Left colon (tissue), 2 donors: ENCODE data around the gene IRF2BPL. TPM values are rescaled to one million over a fixed set of nuclear protein-coding genes. Genes with fewer than 3 reads are reported as not detected.
"Not testable (repeated sequence)": the region's sequence is repeated elsewhere in the genome, so short reads cannot be mapped to it uniquely, and the experiment has no call there.

ENCODE experiments used
- ATAC-seq: fragments of 200-7000 bp; cut with Tn5 transposase; one replicate; pipeline ENCODE4 v1.9.1; 2020; ENCODE audit warnings: mild to moderate bottlenecking, moderate library complexity
- DNase-seq, 2 donors: peaks; one replicate each; pipeline ENCODE4 v3.0.0-alpha.2; 2020
- intact Hi-C, 2 donors: fragments of 100-400 bp; cut with DNase I in 1 of 2; cut with micrococcal nuclease in 1 of 2; formaldehyde crosslinking; loops; one replicate each; pipeline versions ENCODE4 v1.11.2 to v1.14.0; 2022; cut with DNase I, micrococcal nuclease
- total RNA-seq, 2 donors: library from RNA; stranded (reverse); fragmentation: NEBNext Ultra II Directional; extraction: Animal tissue kit (Norgen Biotek cat#: 25700); gene quantifications; one replicate each; pipeline ENCODE4 v1.2.1, GENCODE V29; 2021
- donor health status: DM: no; HTN: no; CAD: no.
- donor health status: DM: yes; HTN: yes; CAD: no.

Gene IRF2BPL
- total RNA-seq, 2 donors from 2014 or later, result 15.5 to 25.5 TPM

DNA sequence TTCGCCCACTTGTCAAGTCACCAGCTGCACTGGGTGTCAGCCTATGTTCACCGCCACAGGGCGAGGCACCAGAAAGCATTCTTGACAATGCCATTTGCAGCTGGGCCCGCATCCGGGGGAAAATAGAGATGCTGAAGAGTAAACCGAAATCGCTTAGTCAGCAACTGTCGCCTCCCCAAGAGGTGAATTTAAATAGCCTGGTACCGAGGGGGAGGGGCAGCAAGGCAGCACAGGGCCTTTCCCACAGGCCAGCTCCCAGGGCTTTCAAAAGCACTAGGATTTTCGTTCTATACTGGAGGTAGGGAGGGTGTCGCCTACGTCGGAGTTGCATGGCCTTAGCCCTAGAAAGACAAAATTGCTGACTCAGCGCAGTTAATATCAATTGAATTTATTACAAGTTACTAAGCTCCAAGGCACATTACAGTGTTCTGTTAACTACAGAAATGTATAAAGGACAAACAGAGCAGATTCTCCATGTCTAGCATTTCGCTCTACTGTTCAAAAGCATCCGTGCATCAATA, 4.3 kb downstream of the IRF2BPL start:
- no peak for ATAC-seq
- intact Hi-C loops, result loop anchor here in 1 of 2 donors (5.0 kb wide), 1 partner anchor 67 kb away; no protein-coding TSS in a partner anchor
- DNase-seq, result peak; percentile 71 to 75

DNA sequence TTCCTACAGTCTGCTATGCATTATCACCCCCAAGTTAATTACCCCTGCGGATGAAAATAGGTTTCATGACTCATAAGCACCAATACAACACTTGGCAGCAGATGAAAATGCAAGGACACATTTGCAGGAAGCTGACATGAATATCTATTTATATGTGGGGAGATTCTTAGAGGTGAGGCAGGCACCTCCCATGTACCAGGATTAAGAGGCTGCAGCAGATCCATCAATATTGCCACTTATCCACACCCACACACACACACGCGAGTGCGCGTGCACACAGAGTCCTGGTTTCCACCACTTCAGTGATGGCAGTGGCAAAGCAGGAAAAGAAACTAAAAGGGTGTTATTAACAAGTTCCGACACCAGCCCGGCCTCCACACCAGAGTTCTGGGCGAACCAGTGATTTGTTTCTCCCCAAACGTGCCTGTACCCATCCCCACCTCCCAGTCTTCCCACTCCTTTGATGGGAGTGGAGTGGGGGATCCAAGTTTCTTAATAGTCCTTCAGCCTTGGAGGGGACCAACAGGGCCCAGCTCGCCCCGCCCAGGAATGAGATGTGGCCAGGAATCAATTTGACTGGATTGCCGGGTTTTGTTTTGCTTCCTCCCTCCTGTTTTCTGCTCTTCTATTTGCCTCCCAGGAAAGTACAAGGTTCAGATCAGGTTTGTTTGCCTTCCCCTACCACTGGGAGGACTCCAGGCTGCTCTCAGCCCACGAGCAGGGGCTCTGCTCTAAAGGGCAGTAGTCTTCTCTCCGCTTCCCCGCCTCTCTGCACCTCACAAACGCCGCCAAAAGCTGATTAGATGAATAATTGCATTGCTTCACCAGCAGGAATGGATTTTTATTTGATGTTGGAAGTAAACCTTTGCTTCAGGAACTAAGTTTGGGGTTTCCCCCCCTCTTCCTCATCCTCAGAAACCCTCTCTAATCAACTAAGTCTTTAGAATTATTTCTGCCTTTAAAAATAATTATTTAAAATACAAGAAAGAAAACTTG, 5.2 kb downstream of the IRF2BPL start:
- ATAC-seq (peak; percentile 71), DNase-seq (peak; percentile 70 to 77)
- intact Hi-C loops, result loop anchor here in 1 of 2 donors (5.0 kb wide), 1 partner anchor 66 kb away; no protein-coding TSS in a partner anchor

DNA sequence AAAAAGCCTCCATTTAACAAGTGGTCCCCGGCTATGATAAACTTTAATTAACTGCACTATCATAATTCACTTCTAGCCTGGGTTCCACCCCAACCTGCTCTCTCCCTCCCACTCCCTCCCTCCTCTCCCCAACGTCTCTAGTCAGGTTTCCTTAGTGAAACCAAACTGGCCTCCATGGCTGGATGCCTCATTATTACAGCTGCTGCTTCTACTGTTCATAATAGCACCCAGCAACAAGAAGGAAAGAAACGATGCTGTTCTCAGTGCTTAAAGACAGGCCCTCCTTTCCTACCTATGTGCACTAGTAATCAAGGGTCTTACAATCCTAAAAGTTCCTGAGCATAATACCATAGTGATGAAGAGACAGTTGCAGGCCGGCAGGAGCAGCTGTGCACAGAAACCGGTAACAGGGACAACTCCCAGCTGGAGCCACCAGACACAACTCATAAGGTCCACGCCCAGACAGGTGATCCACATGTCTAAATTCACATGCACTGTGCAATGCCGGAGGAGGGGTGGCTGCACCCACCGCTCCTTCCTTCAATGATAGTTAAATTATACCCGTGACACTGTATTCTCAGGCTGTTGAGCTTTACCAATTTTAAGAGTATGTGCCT, 6.2 kb downstream of the IRF2BPL start:
- ATAC-seq (peak; percentile 44), DNase-seq (peak; percentile 60 to 77)
- intact Hi-C loops, result loop anchor here in 1 of 2 donors (5.0 kb wide), 1 partner anchor 65 kb away; no protein-coding TSS in a partner anchor

DNA sequence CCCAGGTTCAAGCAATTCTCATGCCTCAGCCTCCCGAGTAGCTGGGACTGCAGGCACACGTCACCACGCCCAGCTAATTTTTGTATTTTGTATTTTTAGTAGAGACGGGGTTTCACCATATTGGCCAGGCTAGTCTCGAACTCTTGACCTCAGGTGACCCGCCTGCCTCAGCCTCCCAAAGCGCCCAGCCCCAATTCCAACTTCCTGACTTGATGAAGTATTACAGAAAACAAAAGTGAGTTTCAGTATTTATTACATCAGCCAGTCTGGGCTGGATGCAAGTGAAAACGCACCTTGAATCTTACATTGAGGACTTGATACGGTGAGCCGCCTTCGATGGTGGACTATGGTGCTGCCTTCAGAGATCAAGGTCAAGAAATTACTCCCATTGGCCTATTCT, 7.1 kb downstream of the IRF2BPL start:
- not testable (repeated sequence) for DNase-seq, ATAC-seq
- intact Hi-C loops, result loop anchor here in 1 of 2 donors (5.0 kb wide), 1 partner anchor 64 kb away; no protein-coding TSS in a partner anchor

DNA sequence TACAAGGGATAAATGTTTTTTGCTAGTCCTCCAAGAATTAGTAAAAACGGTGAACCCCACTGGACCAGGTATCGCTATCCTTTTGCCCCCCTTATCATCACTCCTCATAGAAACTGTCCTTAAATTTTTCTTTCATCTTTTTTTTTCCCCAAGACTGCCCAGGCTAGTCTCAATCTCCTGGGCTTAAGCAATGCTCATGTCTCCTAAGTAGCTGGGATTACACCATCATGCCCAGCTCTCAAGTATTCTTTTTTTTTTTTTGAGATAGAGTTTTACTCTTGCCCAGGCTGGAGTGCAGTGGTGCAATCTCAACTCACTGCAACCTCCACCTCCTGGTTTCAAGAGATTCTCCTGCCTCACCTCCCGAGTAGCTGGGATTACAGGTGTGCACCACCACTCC, 9.7 kb downstream of the IRF2BPL start:
- intact Hi-C loops, result no loop called here
- DNase-seq (no peak), ATAC-seq (no peak)

DNA sequence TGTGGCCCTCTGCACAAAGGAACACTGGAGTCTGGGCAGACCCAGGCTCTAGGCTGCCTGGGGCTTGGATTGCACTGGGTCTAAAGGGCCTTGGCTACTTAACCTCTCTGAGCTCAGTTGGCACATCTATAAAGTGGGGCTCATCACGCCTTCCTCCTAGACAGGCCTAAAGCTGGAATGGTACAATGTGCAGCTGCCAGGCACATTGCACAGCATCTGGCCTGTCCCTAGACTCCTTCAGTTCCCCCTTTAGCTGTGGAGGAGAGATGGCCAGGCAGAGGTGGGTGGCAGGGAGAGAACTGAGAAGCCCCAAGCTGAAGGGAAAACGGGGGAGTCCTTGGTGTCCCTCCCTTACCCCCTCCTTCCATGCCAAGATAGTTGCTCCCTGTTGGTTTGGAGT, 10.8 kb downstream of the IRF2BPL start:
- DNase-seq (no peak), ATAC-seq (no peak)
- intact Hi-C loops, result no loop called here

DNA sequence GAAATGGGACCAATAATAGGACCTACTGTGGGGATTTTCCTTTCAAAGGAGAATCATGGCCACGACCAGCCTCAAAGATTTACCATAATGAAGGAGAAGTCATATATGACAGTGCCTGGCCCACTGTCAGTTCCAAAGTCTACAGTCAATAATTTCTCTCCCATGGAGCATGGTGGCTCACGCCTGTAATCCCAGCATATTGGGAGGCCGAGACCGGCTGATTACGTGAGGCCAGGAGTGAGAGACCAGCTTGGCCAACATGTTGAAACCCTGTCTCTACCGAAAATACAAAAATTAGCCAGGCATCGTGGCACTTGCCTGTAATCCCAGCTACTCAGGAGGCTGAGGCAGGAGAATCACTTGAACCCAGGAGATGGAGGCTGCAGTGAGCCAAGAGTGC, 13.8 kb downstream of the IRF2BPL start:
- no peak for ATAC-seq
- intact Hi-C loops, result no loop called here
- no peak for DNase-seq

DNA sequence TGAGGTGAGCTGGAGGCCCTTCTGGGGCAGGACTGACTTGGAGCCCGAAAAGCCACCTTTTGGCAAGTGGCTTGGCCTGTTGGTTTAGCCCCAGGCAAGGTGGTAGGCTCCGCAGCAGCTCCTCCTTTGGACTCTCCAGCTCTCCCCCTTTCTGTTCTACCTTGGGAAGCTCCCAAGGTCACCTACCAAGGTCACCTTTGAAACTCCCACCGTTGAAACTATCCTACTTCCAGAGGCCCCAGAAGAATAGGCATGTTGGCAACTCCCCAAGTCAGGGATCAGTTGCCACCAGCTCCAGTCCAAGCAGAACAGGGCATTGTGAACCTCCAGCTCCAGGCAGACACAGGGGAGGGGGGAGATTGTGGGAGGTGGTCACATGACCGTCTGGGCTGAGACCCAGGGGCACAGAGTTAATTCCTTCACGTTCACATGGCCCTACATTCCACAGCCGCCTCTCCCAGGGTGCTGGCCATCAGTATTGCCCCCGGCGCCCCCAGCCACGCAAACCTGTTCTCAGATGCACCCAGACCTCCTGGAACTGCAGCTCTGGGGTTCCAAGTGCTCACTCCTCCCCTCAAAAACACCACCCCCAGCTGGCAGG, 14.4 kb downstream of the IRF2BPL start:
- ATAC-seq (no peak), DNase-seq (peak in 1 of 2 donors; percentile 12)
- intact Hi-C loops, result no loop called here

DNA sequence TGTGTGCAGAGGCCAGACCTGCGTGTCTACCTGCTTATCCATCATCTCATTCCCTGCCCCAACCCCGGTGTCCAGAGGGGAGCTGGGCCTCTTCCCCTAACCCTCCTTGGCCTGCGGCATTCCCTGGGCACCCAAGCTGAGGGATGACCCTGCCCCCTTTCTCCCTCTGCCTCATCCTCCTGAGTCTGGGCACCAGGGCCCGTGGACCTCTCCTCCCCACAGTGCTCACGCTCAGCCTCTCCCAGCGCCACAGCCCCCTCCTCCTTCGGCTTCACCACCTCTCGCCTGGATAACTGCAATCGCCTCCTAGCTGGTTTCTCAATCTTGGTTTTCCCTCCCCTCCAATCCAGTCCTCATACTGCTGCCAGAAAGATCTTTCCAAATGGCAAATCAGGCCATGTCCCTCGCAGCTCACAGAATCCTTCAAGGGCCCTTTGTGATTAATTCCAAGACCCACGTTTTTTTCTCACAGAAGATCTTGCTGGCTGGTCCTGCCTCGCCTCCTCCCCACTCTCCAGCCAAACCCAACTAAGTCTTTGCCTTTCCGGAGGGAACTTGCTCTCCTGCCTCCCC, 16.2 kb downstream of the IRF2BPL start:
- intact Hi-C loops, result no loop called here
- ATAC-seq, result no peak
- no peak for DNase-seq

DNA sequence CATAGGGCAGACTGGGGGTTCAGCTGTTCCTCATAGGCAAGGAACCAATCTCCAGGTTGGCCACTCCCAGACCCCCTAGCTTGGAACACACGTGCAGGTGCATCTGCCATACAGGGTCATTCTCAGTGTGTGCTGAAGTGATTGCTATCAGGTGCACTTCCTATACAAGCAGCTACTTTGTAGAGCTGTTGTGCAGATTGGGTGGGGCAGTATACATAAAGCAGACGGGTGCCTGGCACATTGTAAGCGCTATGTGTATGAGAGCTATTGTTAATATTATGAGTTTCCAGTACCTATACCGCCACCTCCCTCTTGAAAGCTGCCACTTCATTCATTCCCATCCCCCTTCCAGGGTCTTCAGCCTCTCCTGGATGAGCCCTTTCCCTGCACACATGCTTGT, 17.3 kb downstream of the IRF2BPL start:
- DNase-seq (peak; percentile 55 to 76), ATAC-seq (peak; percentile 78)
- intact Hi-C loops, result no loop called here

DNA sequence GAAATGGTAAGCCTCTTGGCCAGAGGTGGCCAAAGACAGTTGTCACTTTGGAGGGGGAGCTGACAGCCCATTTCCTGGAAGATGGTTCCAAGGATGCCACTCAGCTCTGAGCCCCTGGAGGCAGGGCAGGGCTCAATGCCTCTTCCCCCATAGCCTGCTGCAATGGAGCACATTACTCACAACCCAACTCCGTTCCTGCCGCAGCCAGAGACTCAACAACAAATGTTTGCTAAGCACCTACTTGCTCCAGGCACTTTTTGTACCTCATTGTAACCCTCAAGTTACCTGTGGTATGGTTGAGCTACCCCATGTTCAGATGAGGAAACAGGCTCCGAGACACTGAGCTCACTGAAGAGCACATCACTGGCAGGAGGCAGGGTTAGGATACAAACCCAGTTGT, 19.5 kb downstream of the IRF2BPL start:
- ATAC-seq (no peak), DNase-seq (no peak)
- intact Hi-C loops, result no loop called here

DNA sequence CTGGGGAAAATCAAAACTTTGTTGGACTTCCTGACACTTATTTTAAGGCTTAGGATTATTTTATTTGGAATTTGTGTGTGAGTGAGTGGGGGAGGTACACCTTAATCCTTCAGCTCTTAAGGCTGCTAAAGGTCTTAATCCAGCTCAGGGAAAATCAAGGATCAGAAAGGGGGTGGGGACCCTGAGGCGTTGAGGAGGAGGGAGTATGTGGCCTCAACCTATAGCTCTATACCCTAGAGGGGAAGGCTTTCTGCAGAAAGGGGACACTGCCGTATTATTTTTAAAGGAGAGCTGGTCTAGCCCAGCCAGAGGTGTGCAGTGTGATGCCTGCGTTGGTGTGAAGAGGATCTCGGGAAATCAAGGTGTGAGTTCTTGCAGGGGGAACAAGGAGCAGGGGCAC, 20.0 kb downstream of the IRF2BPL start:
- ATAC-seq (no peak), DNase-seq (no peak)
- intact Hi-C loops, result no loop called here

DNA sequence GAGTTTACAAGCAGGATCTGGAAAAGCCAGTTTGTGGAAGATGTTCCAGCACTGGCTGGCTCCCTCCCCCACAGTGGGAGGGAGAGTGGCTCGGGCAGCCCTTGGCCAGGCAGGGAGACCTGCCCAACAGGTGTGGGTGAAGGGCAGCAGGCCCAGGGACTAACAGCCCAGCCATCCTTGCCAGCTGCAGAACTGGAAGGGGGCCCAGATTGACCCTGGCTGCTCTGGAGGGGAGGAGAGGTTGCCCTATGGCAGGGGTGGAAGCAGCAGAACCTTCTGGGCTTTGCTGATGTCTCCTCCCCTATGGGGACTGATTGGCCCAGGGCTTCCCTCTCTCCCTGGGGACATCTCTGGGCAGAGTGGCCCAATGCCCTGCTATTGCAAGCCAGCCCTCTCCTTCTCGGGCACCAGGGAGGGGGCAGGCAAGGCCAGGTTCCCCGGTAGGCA, 20.5 kb downstream of the IRF2BPL start:
- DNase-seq, result peak; percentile 83 to 89
- peak; percentile 82 for ATAC-seq
- intact Hi-C loops, result no loop called here

DNA sequence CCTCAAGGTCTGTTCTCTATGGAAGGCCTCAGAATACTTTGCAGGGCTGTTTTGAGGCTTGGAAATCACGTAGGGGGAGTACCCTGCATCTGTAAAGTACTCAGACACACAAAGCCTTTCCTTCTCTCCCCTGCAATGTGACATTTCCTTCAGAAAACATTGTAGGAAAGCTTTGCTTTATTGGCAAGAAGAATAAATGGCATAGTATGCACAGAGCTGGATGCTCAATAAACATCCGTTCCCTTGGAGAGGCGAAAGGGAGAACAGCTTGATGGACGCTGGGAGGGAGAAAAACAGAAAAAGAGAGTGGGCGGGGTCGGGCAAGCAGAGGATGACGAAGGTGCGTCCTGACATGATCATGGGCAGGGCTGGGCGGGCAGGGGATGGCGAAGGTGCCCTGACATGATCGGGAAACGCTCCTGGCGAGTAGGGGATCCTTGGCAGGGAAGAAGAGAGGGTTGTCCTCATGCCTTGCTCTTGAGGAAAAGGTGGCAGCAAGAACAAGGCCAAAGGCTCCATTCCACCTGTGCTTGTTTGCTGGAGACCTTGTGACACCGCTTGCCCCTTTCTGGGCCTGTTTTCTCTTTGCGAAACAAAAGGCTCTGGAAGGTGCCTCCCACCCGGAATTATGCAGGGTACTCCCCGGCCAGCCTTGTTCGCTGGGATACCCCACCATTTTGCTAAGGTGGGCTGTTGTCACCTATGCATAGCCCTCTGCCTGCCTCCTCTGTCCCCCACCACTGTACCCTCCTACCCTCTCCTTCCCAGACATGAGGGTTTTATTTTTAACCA, 21.1 kb downstream of the IRF2BPL start:
- peak in 1 of 2 donors; percentile 66 for DNase-seq
- intact Hi-C loops, result no loop called here

DNA sequence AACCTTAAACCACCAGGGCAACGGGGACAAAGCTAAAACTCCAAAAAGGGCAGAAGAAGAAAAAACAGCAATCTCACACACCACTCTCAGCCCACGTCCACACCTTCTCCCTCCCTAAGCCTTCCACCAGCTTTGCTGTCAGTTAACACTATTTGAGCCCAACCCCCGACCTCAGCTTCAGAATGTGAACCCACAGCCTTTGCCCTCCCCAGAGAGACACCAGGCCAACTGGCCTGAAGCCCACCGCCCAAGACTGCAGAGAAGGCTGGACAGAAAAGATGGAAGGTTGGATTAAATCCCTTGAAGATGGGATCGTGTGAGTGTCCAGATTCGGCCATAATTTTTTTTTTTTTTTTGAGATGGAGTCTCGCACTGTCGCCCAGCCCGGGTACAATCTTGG, 22.4 kb downstream of the IRF2BPL start:
- ATAC-seq, result no peak
- no peak for DNase-seq
- intact Hi-C loops, result no loop called here

More for the DNA sequence above, 21.1 kb downstream of the IRF2BPL start:
- ATAC-seq, result peak; percentile 45

DNA sequence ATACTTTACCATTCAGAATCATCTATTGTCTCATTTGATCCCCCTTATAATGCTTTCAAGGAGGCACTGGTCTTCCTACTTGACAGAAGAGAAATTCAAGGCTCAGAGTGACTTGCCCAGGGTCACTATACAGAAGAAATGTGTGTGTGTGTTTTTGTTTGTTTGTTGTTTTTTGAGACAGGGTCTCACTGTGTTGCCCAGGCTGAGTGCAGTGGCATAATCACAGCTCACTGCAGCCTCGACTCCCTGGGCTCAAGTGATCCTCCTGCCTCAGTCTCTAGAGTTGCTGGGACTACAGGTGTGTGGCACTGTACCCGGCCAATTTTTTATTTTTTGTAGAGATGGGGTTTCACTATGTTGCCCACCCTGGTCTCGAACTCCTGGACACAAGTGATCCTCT, 22.9 kb downstream of the IRF2BPL start:
- DNase-seq (no peak), ATAC-seq (no peak)
- intact Hi-C loops, result no loop called here

DNA sequence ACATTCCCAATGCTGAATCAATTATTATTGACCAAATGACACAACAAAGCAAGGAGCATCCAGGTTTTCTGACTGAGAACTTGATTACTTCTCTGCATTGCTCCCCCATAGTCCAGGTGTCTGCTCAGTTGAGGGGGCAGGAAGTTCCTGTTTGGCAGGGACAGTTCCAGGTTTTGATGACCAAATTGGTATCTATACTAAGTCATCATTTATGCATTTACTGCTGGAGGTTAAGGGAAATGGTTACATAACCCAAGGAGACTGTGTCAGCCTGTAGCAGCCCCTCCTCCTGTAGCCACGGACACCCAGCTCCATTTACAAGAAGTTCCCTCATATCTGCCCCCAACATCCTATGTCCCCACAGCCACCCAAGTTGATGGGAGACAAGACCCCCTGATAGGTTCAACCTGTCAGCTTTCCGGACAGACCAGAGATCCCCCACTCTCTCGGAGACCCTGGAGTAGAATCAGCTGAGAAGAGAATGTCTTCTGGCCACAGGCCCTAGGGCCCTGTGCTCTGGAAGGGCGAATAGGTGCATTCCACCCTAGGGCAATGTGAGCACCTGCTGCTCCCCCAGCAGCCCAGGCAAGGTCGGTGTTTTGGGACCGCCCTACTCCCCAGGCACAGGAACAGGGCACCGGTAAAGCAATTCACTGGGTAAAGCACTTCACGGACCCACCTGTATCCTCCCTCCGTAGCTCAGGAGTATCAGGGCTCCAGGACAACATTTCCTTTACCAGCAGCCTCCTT, 23.6 kb downstream of the IRF2BPL start:
- DNase-seq, result no peak
- intact Hi-C loops, result no loop called here
- ATAC-seq, result no peak
